GM12878 (cell line): ENCODE data around the gene HEATR3. TPM values are rescaled to one million over a fixed set of nuclear protein-coding genes. Genes with fewer than 3 reads are reported as not detected.
A peak's percentile ranks its signal among the peaks of the same experiment; 100 is the strongest.

Source experiments
- ATAC-seq: fragments of 200-7000 bp; cut with Tn5 transposase; 3 replicates; pipeline ENCODE4 v1.9.1; 2020; ENCODE audit warnings: mild to moderate bottlenecking, moderate library complexity
- BruUV-seq: library from RNA; stranded (reverse); fragments of 400-500 nt; replicated peaks from 2 replicates; lab custom pipeline; 2021; lab: Mats Ljungman, UMichigan
- CTCF ChIA-PET: fragments of 300-600 bp; sonication (Branson Sonifier 250); formaldehyde crosslinking; extraction: SDS; loops from one replicate; lab custom pipeline; 2021; ENCODE audit warnings: inconsistent platforms; lab: Yijun Ruan, JAX
- POLR2A ChIA-PET: fragments of 350-600 bp; formaldehyde crosslinking; extraction: SDS; loops from one replicate; lab custom pipeline; 2021; ENCODE audit warnings: inconsistent platforms; lab: Charles Lee
- RAD21 ChIA-PET: fragments of 300-600 bp; sonication (Branson Sonifier 250); formaldehyde crosslinking; loops from one replicate; lab custom pipeline; 2023; ENCODE audit warnings: antibody characterized with exemption; ENCODE audit not compliant: unreplicated experiment; lab: Charles Lee
- SMC1A ChIA-PET: fragments of 300-600 bp; sonication (Branson Sonifier 250); formaldehyde crosslinking; loops from one replicate; lab custom pipeline; 2023; ENCODE audit not compliant: unreplicated experiment, uncharacterized antibody; lab: Charles Lee
- DNase-seq: peaks from one replicate; pipeline ENCODE4 v3.0.0-alpha.2; 2011; ENCODE audit warnings: low read depth, low spot score
- FAIRE-seq: peaks from 3 replicates; lab custom pipeline; 2011; peaks lifted over from hg19 to GRCh38; lab: Jason Lieb, UNC
- H2AFZ ChIP-seq: 2 replicates; pipeline ENCODE4 v1.6.0; 2011; ENCODE audit warnings: low read depth, low read length, control low read depth; ENCODE audit not compliant: control insufficient read depth
- H3K27ac ChIP-seq: 2 replicates; pipeline ENCODE4 v1.5.1; 2011; ENCODE audit warnings: control low read depth; ENCODE audit not compliant: control insufficient read depth, insufficient read depth
- H3K27me3 ChIP-seq, 2 experiments: replicated peaks in 1 of 2; 2 replicates each; pipeline versions ENCODE4 v1.6.0 to v1.6.1; 2011; ENCODE audit warnings: low read length in 1 of 2; ENCODE audit not compliant: control insufficient read depth in 2 of 2, insufficient read depth in 2 of 2
- H3K36me3 ChIP-seq, 2 experiments: 2 replicates each; pipeline ENCODE4 v1.5.1; 2011; ENCODE audit warnings: low read length in 1 of 2; ENCODE audit not compliant: control insufficient read depth in 2 of 2, insufficient read depth in 2 of 2
- H3K4me1 ChIP-seq: 2 replicates; pipeline ENCODE4 v1.6.1; 2011; ENCODE audit warnings: mild to moderate bottlenecking, low read length, moderate library complexity, mixed read lengths; ENCODE audit not compliant: control insufficient read depth, insufficient read depth
- H3K4me2 ChIP-seq: 2 replicates; pipeline ENCODE4 v1.6.0; 2011; ENCODE audit warnings: control low read depth; ENCODE audit not compliant: control insufficient read depth, insufficient read depth
- H3K4me3 ChIP-seq: fragments of 200-600 bp; sonication (generic); 2 replicates; pipeline ENCODE4 v1.5.1; 2016
- H3K79me2 ChIP-seq: 2 replicates; pipeline ENCODE4 v1.6.0; 2011; ENCODE audit warnings: low read length; ENCODE audit not compliant: control insufficient read depth, insufficient read depth
- H3K9ac ChIP-seq: 2 replicates; pipeline ENCODE4 v1.8.0; 2011; ENCODE audit warnings: low read length, control low read depth, mixed read lengths; ENCODE audit not compliant: control insufficient read depth, insufficient read depth
- H3K9me3 ChIP-seq: replicated peaks from 3 replicates; pipeline ENCODE4 v1.5.1; 2011; ENCODE audit warnings: mild to moderate bottlenecking, low read length; ENCODE audit not compliant: control insufficient read depth, insufficient read depth
- H4K20me1 ChIP-seq: 2 replicates; pipeline ENCODE4 v1.6.0; 2011; ENCODE audit not compliant: control insufficient read depth, insufficient read depth
- DPF2 ChIP-seq: fragments of 450-650 bp; IDR thresholded peaks from 2 replicates; pipeline ENCODE4 v1.6.1; 2017; ENCODE audit warnings: mild to moderate bottlenecking
- EP300 ChIP-seq, 2 experiments: fragments of 150-350 bp in 1 of 2; IDR thresholded peaks; 2 replicates each; pipeline ENCODE4 v1.6.1; 2011 to 2012; ENCODE audit warnings: low read depth in 2 of 2, low read length in 2 of 2, borderline replicate concordance in 1 of 2, improper control_type of control experiment in 1 of 2, inconsistent platforms in 1 of 2; ENCODE audit not compliant: control insufficient read depth in 1 of 2
- EZH2 ChIP-seq: IDR thresholded peaks from 2 replicates; pipeline ENCODE4 v1.6.1; 2012; ENCODE audit warnings: low read depth, mild to moderate bottlenecking, control low read depth, inconsistent platforms, low read length, borderline replicate concordance; ENCODE audit not compliant: control insufficient read depth
- IKZF1 ChIP-seq: fragments of 450-650 bp; conservative IDR thresholded peaks from 2 replicates; pipeline ENCODE4 v1.6.1; 2017; ENCODE audit warnings: antibody characterized with exemption, mild to moderate bottlenecking
- JUND ChIP-seq: IDR thresholded peaks from 2 replicates; pipeline ENCODE4 v1.6.1; 2012; ENCODE audit warnings: low read depth, mild to moderate bottlenecking, low read length, improper control_type of control experiment, moderate library complexity
- PAX5 ChIP-seq: IDR thresholded peaks from 2 replicates; pipeline ENCODE4 v1.6.1; 2011; ENCODE audit warnings: low read depth, low read length, borderline replicate concordance
- RBBP5 ChIP-seq: fragments of 200-600 bp; sonication (generic); conservative IDR thresholded peaks from 2 replicates; pipeline ENCODE4 v1.6.1; 2016
- RELA ChIP-seq: fragments of 450-650 bp; IDR thresholded peaks from 2 replicates; pipeline ENCODE4 v1.8.0; 2014; ENCODE audit warnings: borderline replicate concordance; ENCODE audit not compliant: partially characterized antibody
- SP1 ChIP-seq: IDR thresholded peaks from one replicate; pipeline ENCODE4 v1.6.1; 2011; ENCODE audit warnings: low read depth, low read length
- SPI1 ChIP-seq: IDR thresholded peaks from 2 replicates; pipeline ENCODE4 v1.6.1; 2011; ENCODE audit warnings: low read depth, mild to moderate bottlenecking, low read length, moderate library complexity, borderline replicate concordance; ENCODE audit not compliant: insufficient read depth
- TCF12 ChIP-seq: IDR thresholded peaks from 2 replicates; pipeline ENCODE4 v1.6.1; 2011; ENCODE audit warnings: low read depth, mild to moderate bottlenecking, low read length
- TCF3 ChIP-seq: IDR thresholded peaks from 2 replicates; pipeline ENCODE4 v1.6.1; 2012; ENCODE audit warnings: low read depth, mild to moderate bottlenecking, low read length, borderline replicate concordance; ENCODE audit not compliant: insufficient read depth
- YBX1 ChIP-seq: fragments of 450-650 bp; IDR thresholded peaks from 2 replicates; pipeline ENCODE4 v1.6.1; 2016; ENCODE audit warnings: antibody characterized with exemption
- YY1 ChIP-seq: IDR thresholded peaks from 2 replicates; pipeline ENCODE4 v1.6.1; 2011; ENCODE audit warnings: low read depth, mild to moderate bottlenecking, low read length
- WGBS: methylation state at CpG from one replicate; pipeline ENCODE4 v1.1.6; 2016; ENCODE audit warnings: low lambda C conversion rate; ENCODE audit not compliant: insufficient replicate concordance, insufficient coverage; ENCODE audit errors: missing lambda C conversion rate; 5-methylcytosine and 5-hydroxymethylcytosine counted together
- in situ Hi-C: fragments of 300-500 bp; cut with MboI; formaldehyde crosslinking; loops from 9 replicates; pipeline ENCODE4 v1.14.3; 2018; ENCODE audit warnings: mixed read lengths
- intact Hi-C: fragments of 100-400 bp; cut with micrococcal nuclease; formaldehyde crosslinking; loops from one replicate; pipeline ENCODE4 v1.14.2; 2022; ENCODE audit not compliant: unreplicated experiment
- polyA plus RNA-seq, 11 experiments: library from polyadenylated mRNA; depleted of rRNA in 4 of 11; unstranded in 6 of 11; stranded (reverse) in 5 of 11; fragments of >200 nt; fragmentation: Nextera tagmentation in 4 of 11; fragmentation: Illumina TruSeq in 1 of 11; extraction: Ambion mirVana in 4 of 11; extraction: Trizol in 1 of 11; gene quantifications; 1 replicate in 1 of 11; 2 replicates in 10 of 11; pipeline versions ENCODE4 v1.2.1 to v1.2.3, GENCODE V29; 2011 to 2016; ENCODE audit warnings: inconsistent platforms in 2 of 11, missing spikeins in 2 of 11, low read depth in 1 of 11
- total RNA-seq, 4 experiments: library from RNA; depleted of rRNA in 3 of 4; stranded (reverse); fragments of >200 nt in 3 of 4; fragmentation: Illumina TruSeq in 1 of 4; extraction: Trizol in 1 of 4; gene quantifications; 2 replicates each; pipeline versions ENCODE4 v1.2.1 to v1.2.3, GENCODE V29; 2013 to 2021
- TF ChIP-seq, protein P1 (sequence below): IDR thresholded peaks from 2 replicates; pipeline ENCODE4 v1.6.1; 2011; ENCODE audit warnings: low read depth, mild to moderate bottlenecking, low read length, moderate library complexity, borderline replicate concordance; ENCODE audit errors: extremely low read depth
- TF ChIP-seq, protein P2 (sequence below): fragments of 450-650 bp; IDR thresholded peaks from 2 replicates; pipeline ENCODE4 v1.6.1; 2017; ENCODE audit warnings: mild to moderate bottlenecking, low read depth, inconsistent platforms; ENCODE audit not compliant: poor library complexity, severe bottlenecking

HEATR3 gene
- total and polyA plus RNA-seq, 10 of the 15 experiments (the other 5 are each of a cell fraction or from before 2014, with no cell fraction given), result 1.5 to 30.0 (median 17.7) TPM

DNA sequence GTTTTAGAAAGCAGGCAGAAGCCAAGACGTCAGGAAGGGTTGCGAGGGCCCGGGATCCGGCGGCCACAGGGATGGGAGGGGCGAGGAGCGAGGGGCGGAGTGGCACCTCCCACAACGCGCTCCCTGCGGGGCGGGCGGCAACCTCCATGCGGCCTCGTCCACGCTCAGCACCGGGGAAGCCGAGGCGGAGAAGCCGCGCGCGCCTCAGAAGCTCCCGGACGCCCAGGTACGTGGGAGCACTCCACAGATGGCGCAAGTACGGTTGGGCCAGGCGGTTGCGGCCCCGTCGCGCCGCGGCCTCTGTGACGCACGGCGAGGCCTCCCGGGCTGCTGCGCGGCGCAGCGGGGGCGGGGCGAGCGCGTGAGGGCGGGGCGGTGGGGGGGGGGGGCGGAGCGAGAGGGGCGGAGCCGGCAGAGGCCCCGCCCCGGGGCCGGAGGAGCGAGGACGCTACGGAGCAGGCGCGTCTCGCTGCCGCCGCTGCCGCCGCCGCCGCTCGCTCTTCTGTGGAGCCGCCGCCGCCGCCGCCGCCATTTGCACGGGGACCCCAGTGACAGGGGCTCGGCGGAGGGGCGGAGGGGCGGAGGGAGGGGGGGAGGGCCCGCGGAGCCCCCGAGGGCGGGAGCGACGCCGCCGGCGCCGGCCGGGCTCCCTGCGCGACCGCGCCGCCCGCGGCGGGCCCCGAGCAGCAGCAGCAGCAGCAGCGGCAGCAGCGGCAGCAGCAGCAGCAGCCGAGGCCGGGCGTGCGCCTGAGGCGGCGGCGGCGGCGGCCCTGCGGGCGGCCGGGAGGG lies 87.2 kb downstream of the HEATR3 start, which contains the start of gene TENT4B (continued):
- peak; percentile 70; the same call in 1 of the 2 replicates for TF ChIP-seq PAX5
- TF ChIP-seq IKZF1, result 0 out of 2 replicates have a peak, but pooled peaks have one; percentile 28
- TF ChIP-seq YY1, result peak; percentile 32; the same call in 1 of the 2 replicates
- TF ChIP-seq SP1, result peak; percentile 55
- peak; percentile 59; the same call in 1 of the 2 replicates for TF ChIP-seq TCF3
- TF ChIP-seq TCF12, result peak; percentile 52; the same call in 1 of the 2 replicates

DNA sequence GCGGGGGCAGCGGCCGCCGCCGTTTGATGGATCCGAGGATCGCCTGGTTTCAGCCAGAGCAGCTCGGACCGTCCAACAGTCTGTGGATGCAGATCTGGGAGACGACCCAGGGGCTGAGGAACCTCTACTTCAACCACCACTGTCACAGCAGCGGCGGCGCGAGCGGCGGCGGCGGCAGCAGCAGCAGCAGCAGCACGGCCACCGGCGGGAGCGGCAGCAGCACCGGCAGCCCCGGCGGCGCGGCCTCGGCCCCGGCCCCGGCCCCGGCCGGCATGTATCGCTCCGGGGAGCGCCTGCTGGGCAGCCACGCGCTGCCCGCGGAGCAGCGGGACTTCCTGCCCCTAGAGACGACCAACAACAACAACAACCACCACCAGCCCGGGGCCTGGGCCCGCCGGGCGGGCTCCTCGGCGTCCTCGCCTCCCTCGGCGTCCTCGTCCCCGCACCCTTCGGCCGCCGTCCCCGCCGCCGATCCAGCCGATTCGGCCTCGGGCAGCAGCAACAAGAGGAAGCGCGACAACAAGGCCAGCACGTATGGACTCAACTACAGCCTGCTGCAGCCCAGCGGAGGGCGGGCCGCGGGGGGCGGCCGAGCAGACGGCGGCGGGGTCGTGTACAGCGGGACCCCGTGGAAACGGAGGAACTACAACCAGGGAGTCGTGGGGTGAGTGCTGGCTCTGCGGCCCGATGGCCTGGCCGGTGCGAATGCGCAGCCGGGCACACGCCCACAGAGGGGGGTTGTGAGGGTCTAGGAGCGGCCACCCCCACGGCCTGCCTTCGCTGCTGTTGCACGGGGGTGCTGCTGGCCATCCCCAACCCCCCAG lies 88.0 kb downstream of the HEATR3 start:
- FAIRE-seq (no peak), ATAC-seq (peak; percentile 22), DNase-seq (no peak)
- Histone ChIP-seq H3K36me3 (no peaks in the 10 kb centered on the region), H4K20me1 (peaks cover 7% of the 10 kb centered on the region; the same call in 1 of the 2 replicates), H3K4me2 (peak overlapping the region; percentile 92), H3K27ac (peak overlapping the region; percentile 74), H3K27me3 (no peaks in the 10 kb centered on the region), H3K79me2 (peaks cover 51% of the 10 kb centered on the region), H3K4me1 (peaks cover 6% of the 10 kb centered on the region), H3K9ac (peak overlapping the region; percentile 84), H3K9me3 (no peaks in the 10 kb centered on the region), H2AFZ (peak overlapping the region; percentile 30; the same call in 1 of the 2 replicates), H3K4me3 (peak overlapping the region; percentile 87)
- in situ Hi-C loops (no loop called here), intact Hi-C loops (loop anchor here (2.0 to 10.0 kb wide), 5 partner anchors 33 to 591 kb away; partner anchors contain the start of gene CYLD)
- WGBS, result under 1% methylated on average over 56 of the region's 89 CpGs
- SMC1A ChIA-PET, result no interaction called here
- CTCF ChIA-PET, result no interaction called here
- RAD21 ChIA-PET, result no interaction called here
- POLR2A ChIA-PET, result no interaction called here
- no TSS peak for BruUV-seq
- peak; percentile 42; the same call in 1 of the 2 replicates for TF ChIP-seq IKZF1
- TF ChIP-seq, protein P1, sequence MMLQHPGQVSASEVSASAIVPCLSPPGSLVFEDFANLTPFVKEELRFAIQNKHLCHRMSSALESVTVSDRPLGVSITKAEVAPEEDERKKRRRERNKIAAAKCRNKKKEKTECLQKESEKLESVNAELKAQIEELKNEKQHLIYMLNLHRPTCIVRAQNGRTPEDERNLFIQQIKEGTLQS, result no peak
- TF ChIP-seq, protein P2, sequence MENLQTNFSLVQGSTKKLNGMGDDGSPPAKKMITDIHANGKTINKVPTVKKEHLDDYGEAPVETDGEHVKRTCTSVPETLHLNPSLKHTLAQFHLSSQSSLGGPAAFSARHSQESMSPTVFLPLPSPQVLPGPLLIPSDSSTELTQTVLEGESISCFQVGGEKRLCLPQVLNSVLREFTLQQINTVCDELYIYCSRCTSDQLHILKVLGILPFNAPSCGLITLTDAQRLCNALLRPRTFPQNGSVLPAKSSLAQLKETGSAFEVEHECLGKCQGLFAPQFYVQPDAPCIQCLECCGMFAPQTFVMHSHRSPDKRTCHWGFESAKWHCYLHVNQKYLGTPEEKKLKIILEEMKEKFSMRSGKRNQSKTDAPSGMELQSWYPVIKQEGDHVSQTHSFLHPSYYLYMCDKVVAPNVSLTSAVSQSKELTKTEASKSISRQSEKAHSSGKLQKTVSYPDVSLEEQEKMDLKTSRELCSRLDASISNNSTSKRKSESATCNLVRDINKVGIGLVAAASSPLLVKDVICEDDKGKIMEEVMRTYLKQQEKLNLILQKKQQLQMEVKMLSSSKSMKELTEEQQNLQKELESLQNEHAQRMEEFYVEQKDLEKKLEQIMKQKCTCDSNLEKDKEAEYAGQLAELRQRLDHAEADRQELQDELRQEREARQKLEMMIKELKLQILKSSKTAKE, result no peak
- no peak for TF ChIP-seq JUND
- TF ChIP-seq EP300 (IDR thresholded peaks at IDR 0.05; ENCODE audit: borderline replicate concordance in 1 of 2, control insufficient read depth in 1 of 2, low read depth in 2 of 2, low read length in 2 of 2), result no peak
- no peak for TF ChIP-seq SPI1
- TF ChIP-seq DPF2, result peak; percentile 34; the same call in 1 of the 2 replicates
- no peak for TF ChIP-seq EZH2
- no peak for TF ChIP-seq RELA
- TF ChIP-seq YBX1, result no peak
- TF ChIP-seq RBBP5, result no peak
